ENCODE measurements around the gene TP53INP2.

GRCh38 chr20:34675993-34676641 is 28.0 kb upstream of the TP53INP2 start:
- TF ChIP-seq CTCF (IDR thresholded peaks at IDR 0.05; ENCODE audit: insufficient read depth, low read length, poor library complexity, severe bottlenecking): no peak
- no peak for TF ChIP-seq EZH2phosphoT487 (conservative IDR thresholded peaks at IDR 0.05; ENCODE audit: low read length)

Data from SU-DHL-6 (cell line).